Natural killer cell treated with Interleukin-12 subunit alpha and Interleukin-12 subunit beta and Interleukin-15 and Interleukin-18, amount 100 ng/mL, for 72 hours (primary cell): ENCODE measurements around the gene PXYLP1. TPM values are rescaled to one million over a fixed set of nuclear protein-coding genes. Genes with fewer than 3 reads are reported as not detected.

Source experiments
- ATAC-seq, 2 donors: fragments of 150-1000 bp; cut with Tn5 transposase in 1 of 2; sonication (Bioruptor Pico), chemical (Tn5 transposase) in 1 of 2; 2 replicates each; pipeline ENCODE4 v1.10.0; 2021
- DNase-seq: peaks from one replicate; pipeline ENCODE4 v3.0.0; 2022; ENCODE audit warnings: low spot score
- H3K27ac Mint-ChIP-seq, 2 donors: 1 replicate in 1 of 2; 2 replicates in 1 of 2; pipeline ENCODE4 v1.8.0; 2022; ENCODE audit warnings: mixed read lengths in 2 of 2, mild to moderate bottlenecking in 1 of 2, moderate library complexity in 1 of 2
- H3K27me3 Mint-ChIP-seq, 2 donors: 1 replicate in 1 of 2; 2 replicates in 1 of 2; pipeline ENCODE4 v1.8.0; 2022; ENCODE audit warnings: mixed read lengths in 2 of 2
- H3K36me3 Mint-ChIP-seq: one replicate; pipeline ENCODE4 v1.8.0; 2022; ENCODE audit warnings: mixed read lengths
- H3K4me1 Mint-ChIP-seq, 2 donors: 1 replicate in 1 of 2; 2 replicates in 1 of 2; pipeline ENCODE4 v1.8.0; 2022; ENCODE audit warnings: low read depth in 2 of 2, mixed read lengths in 2 of 2, mild to moderate bottlenecking in 1 of 2
- H3K4me3 Mint-ChIP-seq: one replicate; pipeline ENCODE4 v1.8.0; 2022; ENCODE audit warnings: mixed read lengths
- H3K9me3 Mint-ChIP-seq: 2 replicates; pipeline ENCODE4 v1.8.0; 2022; ENCODE audit warnings: mixed read lengths
- total RNA-seq, 2 donors: library from RNA; stranded (reverse); gene quantifications; one replicate each; pipeline ENCODE4 v1.2.3, GENCODE V29; 2022

The PXYLP1 gene
- total RNA-seq, 2 donors from 2014 or later: 6.3 to 15.2 TPM

DNA sequence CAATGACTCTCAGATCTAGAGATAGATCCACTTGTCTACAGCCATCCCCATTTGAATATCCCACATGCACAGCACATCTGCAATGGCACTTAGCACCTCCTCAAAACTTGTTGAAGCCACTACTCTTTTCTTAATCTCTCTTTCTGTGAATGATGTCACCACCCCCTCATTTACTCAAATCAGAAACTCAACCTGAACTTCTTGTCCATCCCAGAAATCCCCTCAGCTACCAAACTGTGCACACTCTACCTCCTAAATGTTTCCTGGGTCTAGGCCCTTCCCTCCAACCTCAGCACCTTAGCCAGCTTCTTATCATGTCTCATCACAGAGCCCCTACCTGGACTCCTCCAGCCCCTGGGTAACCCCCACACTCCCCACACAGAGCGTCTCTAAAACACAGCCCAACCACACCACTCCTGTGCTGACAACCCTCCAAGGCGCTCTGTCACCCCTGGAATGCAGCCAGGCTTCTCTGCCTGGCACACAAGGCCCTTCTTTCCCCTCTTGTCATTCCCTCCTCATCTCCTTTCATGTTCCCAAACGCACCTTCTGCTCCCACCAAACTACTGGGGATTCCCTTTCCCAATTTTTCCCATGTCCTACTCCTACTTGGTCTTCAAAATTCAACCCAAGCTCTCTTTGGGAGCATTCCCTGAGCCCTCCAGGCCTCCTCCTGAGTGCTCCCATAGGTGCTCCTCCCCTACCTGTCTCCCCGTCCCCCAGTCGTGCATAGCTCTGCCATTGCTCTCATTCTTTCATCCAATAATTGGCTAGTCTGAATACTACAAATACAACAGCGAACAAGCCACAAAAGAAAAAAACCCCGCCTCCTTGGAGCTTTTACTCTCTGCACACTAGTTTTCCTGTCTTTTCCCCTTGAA, 96.9 kb downstream of the PXYLP1 start:
- DNase-seq (no peak), ATAC-seq (peak; percentile 62 to 71)
- Mint-ChIP-seq H3K36me3 (no peaks in the 10 kb centered on the region), H3K9me3 (no peaks in the 10 kb centered on the region), H3K4me3 (peak overlapping the region; percentile 30), H3K27me3 (peaks cover 0 to 3% of the 10 kb centered on the region in 2 donors), H3K27ac (peak overlapping the region in 1 of 2 donors; percentile 6), H3K4me1 (peaks cover 9 to 18% of the 10 kb centered on the region in 2 donors)

DNA sequence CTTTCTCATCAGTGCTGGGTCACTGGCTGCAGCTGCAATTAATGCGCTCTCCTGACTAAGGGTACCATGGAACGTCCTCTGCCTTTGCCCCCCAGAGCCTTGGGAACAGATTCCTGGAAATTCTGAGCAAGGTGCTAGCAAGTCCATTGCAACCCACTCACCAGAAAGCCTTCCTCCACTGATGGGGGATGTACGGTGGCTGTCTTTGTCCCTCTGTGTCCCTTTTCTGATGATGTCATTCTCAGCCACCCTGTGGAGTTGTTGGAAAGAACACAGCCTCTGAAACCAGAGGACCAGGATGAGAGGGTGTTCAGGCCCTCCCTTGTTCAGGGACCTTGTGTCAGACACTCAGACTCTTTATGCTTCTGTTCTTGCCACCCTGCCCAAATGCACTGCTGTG, 98.6 kb downstream of the PXYLP1 start:
- Mint-ChIP-seq H3K36me3 (no peaks in the 10 kb centered on the region), H3K9me3 (no peaks in the 10 kb centered on the region), H3K4me1 (peaks cover 9 to 18% of the 10 kb centered on the region in 2 donors), H3K4me3 (no peak overlapping the region), H3K27me3 (peaks cover 7 to 9% of the 10 kb centered on the region in 2 donors), H3K27ac (no peak overlapping the region)
- no peak for ATAC-seq
- no peak for DNase-seq

DNA sequence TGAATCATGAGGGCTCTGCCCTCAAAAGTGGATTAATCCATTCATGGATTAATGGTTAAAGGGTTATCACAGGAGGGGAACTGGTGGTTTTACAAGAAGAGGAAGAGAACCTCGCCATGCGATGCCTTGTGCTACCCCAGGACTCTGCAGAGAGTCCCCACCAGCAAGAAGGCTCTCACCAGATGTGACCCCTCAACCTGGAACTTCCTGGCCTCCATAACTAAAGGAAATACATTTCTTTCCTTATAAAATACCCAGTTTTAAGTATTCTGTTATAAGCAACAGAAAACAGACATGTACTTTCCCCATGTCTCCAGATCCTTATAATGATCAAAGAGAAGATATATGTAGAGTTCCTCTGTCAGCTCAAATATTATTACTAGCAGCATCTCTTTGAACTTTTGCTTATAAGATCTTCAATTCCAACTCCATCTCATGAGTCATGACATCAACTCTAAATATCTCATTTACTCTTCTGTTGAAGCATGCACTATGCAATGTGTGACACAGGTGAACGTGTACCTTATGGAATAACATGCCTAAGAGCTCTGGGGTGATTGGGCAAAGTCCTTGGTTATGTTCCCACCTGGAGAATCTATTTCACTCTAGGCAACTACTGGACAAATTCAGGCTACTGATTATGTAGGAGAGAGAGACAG, 99.2 kb downstream of the PXYLP1 start:
- H3K27me3 Mint-ChIP-seq: peaks cover 7 to 9% of the 10 kb centered on the region in 2 donors
- DNase-seq (no peak), ATAC-seq (no peak)
- H3K4me1 Mint-ChIP-seq: peaks cover 9 to 18% of the 10 kb centered on the region in 2 donors
- no peaks in the 10 kb centered on the region for H3K36me3 Mint-ChIP-seq
- H3K9me3 Mint-ChIP-seq: no peaks in the 10 kb centered on the region
- H3K27ac Mint-ChIP-seq: peak overlapping the region in 1 of 2 donors; percentile 10
- no peak overlapping the region for H3K4me3 Mint-ChIP-seq

DNA sequence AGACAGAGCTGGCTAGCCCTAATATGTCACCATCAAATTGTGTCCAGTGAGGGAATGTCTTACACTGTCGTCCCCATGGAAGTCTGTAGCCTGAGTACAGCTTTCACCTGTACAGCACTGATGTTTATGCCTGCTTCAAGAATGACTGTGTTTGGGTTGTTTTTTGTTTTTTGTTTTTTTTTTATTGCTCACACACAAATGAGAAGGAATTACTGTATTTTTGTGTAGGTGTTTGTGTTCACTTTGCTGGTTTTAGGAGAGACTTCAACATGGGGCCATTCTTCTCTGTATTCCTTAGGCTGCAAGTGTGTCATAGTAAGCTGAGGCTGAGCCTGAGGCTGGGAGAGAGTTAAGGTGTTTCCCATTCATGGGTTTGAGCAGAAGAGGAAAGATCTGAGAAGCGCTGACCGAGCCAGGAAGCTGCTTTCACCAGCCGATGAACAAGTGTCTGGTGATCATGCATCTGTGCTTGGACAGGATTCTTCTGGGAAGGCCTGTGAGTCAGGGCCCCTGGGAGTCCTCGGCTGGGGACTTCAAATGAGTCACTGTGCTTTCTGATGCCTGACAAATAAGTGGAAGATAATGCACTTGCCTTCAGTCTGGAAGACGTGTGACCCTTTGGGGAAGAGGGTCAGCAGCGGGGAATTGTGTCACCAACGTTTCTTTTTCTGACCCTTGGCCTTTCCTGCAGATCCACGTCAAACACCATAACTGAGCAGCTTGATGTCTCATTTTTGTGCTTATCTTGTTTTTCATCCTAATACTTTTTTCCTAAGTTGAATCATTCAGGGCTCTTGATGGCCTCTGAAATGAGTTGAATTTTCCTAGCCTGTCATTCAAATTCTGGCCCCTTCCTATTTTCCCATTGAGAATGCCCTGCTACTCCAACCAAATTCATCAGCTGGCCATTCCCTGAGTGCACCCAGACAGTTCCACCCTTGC, 100.0 kb downstream of the PXYLP1 start:
- H3K9me3 Mint-ChIP-seq: no peaks in the 10 kb centered on the region
- H3K36me3 Mint-ChIP-seq: no peaks in the 10 kb centered on the region
- no peak for ATAC-seq
- H3K27me3 Mint-ChIP-seq: peaks cover 7 to 9% of the 10 kb centered on the region in 2 donors
- H3K4me1 Mint-ChIP-seq: peaks cover 9 to 18% of the 10 kb centered on the region in 2 donors
- no peak for DNase-seq
- peak overlapping the region in 1 of 2 donors; percentile 10 for H3K27ac Mint-ChIP-seq
- peak overlapping the region; percentile 20 for H3K4me3 Mint-ChIP-seq

DNA sequence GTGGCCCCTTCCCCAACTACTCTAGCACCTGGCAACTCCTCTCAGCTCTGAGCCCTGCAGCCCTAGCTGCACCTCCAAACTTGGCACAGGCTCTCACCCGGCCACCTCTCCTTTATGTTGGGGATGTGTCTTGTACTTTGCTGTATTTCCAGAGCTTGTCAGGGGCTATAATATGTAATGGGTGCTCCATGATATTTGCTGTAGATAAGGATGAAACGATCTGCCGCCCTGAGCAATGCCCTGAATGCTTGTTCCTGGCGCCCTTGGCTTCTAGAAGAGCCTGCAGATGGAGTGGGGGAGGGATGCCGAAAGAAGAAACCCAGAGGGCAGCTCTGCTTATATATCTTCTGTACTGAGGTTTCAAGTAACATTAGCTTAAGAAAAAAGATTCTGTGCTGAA, 100.8 kb downstream of the PXYLP1 start:
- Mint-ChIP-seq H3K4me3 (no peak overlapping the region), H3K27me3 (peaks cover 7 to 9% of the 10 kb centered on the region in 2 donors), H3K27ac (no peak overlapping the region), H3K9me3 (no peaks in the 10 kb centered on the region), H3K36me3 (no peaks in the 10 kb centered on the region), H3K4me1 (peaks cover 9 to 18% of the 10 kb centered on the region in 2 donors)
- ATAC-seq: no peak
- no peak for DNase-seq

DNA sequence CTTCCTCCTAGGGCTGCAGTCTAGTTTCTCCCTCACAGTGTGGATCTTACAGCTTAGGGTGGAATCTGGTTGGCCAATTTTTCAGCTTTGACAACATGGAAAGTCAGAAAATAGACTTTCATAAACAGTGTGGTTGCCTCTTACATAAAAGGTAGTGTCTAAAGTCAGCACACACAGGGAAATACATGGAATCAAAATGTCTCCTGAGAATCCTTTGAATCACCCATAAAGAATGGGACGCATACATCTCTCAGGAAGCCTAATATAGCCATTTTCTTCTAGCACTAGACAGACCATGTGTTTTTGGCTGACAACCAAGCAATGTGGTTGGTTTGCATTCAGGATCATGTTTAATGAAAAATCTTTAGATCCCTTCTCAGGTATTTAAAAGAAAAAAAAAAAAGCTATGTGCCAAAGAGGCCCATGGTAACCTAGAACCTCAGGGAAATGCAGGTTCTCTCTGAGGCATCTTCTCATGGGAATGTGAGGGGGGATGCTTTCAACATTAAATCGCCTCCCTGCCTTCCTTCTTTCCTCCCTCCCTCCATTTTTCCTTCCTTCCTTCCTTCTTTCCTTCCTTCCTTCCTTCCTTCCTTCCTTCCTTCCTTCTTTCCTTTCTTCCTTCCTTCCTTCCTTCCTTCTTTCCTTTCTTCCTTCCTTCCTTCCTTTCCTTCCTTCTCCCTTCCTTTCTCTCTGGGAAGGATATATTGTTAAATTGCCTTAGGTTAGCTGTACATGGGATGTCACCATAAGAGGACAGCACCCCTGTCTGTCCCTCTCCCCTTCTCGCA, 102.4 kb downstream of the PXYLP1 start:
- no peaks in the 10 kb centered on the region for H3K36me3 Mint-ChIP-seq
- peaks cover 0 to 7% of the 10 kb centered on the region in 2 donors for H3K4me1 Mint-ChIP-seq
- H3K9me3 Mint-ChIP-seq: no peaks in the 10 kb centered on the region
- no peak overlapping the region for H3K27ac Mint-ChIP-seq
- ATAC-seq: no peak
- peaks cover 4 to 19% of the 10 kb centered on the region in 2 donors for H3K27me3 Mint-ChIP-seq
- H3K4me3 Mint-ChIP-seq: no peak overlapping the region
- no peak for DNase-seq

DNA sequence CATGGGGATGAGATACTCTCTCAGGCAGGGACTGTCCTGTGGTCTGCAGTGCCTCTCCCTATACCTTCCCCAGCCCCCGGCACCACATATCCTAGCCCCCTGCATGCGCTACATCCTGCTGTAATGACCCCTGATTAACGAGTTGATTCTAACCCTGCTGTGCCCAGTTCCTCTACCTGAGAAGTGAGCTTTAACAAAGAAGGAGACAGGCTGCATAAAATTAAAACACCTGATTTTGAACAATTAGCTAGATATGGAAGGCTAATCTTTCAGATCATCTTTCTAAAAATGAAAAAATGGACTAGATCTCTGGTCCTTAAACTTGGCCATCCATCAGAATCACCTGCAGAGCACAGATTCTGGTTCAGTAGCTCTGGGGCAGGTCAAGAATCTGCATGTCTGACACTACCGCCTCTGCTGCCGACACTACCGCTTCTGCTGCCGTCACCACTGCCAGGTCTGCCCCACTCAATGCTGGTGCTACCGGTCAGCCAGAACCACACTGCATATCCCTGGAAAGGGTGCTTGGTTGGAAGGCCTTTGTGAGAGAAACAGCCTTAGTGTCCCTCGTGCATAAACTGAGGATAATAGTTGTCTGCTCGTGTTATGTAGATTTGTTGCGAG, 103.1 kb downstream of the PXYLP1 start:
- Mint-ChIP-seq H3K4me3 (no peak overlapping the region), H3K9me3 (no peaks in the 10 kb centered on the region), H3K4me1 (peaks cover 0 to 7% of the 10 kb centered on the region in 2 donors), H3K27me3 (peaks cover 8 to 26% of the 10 kb centered on the region in 2 donors), H3K36me3 (no peaks in the 10 kb centered on the region), H3K27ac (peak overlapping the region in 1 of 2 donors; percentile 1)
- no peak for ATAC-seq
- DNase-seq: no peak

DNA sequence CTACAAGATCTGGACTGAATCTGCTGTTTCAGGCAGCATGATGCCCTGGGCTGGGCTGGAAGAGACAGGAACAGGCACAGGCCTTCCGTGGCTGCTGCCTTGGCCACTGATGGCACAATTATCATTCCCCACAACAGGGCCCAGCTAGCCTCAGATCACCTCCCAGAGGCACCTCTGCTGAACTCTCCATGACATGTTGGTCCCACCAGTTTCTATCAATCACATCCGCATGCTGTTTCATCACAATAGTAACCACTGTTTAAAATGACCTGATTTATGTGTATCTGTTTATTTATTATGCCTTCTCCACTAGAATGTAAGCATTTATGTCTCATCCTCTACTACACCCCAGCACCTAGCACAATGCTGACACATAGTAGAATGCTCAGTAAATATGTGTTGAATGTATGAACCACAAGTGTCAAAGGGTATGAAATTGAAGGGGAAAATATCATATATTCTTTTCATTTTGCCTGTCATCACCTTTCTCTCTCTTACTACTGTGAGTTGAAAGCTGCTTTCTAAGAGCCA, 104.0 kb downstream of the PXYLP1 start:
- H3K4me1 Mint-ChIP-seq: peaks cover 0 to 7% of the 10 kb centered on the region in 2 donors
- no peaks in the 10 kb centered on the region for H3K36me3 Mint-ChIP-seq
- no peak for ATAC-seq
- no peak for DNase-seq
- H3K4me3 Mint-ChIP-seq: no peak overlapping the region
- H3K9me3 Mint-ChIP-seq: no peaks in the 10 kb centered on the region
- H3K27ac Mint-ChIP-seq: no peak overlapping the region
- H3K27me3 Mint-ChIP-seq: peaks cover 8 to 30% of the 10 kb centered on the region in 2 donors

DNA sequence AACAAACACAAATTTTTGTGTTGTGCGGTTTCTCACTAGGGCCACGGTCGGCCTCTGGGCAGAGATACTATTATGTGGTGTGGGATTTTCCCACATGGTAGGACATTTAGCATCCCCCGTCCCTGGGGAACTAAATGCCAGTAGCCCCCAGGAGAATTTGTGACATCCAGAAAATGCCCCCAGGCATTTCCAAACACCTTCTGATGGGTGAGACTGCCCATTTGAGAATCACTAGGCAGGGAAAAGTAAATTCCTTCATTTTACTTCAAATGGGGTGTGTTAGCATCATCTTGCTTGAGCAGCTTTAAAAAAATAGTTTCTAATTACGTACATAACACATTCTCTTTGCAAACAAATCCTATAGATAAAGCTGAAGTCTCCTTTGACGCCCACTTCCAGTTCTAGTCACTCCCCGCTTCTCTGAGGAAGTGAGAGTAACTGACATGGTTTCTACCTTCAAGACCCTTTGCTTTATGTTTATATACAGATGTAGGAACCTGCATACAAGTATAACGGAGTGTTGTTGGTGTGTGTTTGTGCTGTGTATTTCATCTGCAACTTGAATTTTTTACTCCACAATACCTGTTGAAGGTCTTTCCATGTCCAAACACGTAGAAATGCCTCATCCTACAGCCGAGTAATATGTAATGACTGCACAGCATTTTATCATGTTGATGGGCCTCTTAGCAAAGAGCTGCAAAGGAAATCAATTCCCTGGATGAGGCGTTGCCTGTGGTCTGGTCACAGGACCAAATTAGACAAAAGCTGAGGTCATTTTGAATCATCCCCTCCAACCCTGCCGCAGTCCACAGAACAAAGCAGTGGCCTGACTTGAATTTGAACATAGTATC, 105.3 kb downstream of the PXYLP1 start:
- ATAC-seq: no peak
- Mint-ChIP-seq H3K4me3 (no peak overlapping the region), H3K27ac (no peak overlapping the region), H3K36me3 (no peaks in the 10 kb centered on the region), H3K9me3 (no peaks in the 10 kb centered on the region), H3K4me1 (no peaks in the 10 kb centered on the region), H3K27me3 (peaks cover 15 to 40% of the 10 kb centered on the region in 2 donors)
- no peak for DNase-seq

DNA sequence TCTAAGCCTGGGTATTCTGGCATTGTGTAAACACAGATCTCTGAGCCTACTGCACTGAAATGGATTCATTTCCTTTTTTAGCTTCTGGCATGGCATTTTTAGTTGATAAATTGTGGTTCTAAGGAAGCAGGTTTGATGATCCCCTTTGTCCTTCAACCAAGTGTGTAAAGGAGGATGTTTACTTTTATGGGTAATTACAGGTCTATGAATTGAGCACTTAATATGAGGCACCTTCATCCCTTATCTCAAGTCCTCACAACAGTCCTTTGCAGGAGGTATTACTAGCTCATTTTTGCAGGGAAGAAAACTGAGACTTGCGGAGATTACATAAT, 105.9 kb downstream of the PXYLP1 start:
- DNase-seq (no peak), ATAC-seq (no peak)
- Mint-ChIP-seq H3K4me3 (no peak overlapping the region), H3K27me3 (peaks cover 15 to 42% of the 10 kb centered on the region in 2 donors), H3K27ac (no peak overlapping the region), H3K9me3 (no peaks in the 10 kb centered on the region), H3K4me1 (no peaks in the 10 kb centered on the region), H3K36me3 (no peaks in the 10 kb centered on the region)

DNA sequence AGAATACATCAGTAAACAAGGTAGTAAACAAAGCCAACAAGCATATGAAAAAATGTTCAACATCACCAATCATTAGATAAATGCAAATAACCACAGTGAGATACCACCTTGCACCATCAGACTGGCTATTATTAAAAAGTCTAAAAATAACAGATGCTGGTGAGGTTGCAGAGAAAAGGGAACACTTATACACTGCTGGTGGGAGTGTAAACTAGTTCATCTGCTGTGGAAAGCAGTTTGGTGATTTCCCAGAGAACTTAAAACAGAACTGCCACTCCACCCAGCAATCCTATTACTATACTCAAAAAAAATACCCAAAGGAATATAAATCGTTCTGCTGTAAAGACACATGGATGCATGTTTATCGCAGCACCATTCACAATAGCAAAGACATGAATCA, 106.4 kb downstream of the PXYLP1 start:
- Mint-ChIP-seq H3K27ac (no peak overlapping the region), H3K9me3 (no peaks in the 10 kb centered on the region), H3K27me3 (peaks cover 15 to 42% of the 10 kb centered on the region in 2 donors), H3K4me1 (no peaks in the 10 kb centered on the region), H3K36me3 (no peaks in the 10 kb centered on the region), H3K4me3 (no peak overlapping the region)
- no peak for DNase-seq
- no peak for ATAC-seq

DNA sequence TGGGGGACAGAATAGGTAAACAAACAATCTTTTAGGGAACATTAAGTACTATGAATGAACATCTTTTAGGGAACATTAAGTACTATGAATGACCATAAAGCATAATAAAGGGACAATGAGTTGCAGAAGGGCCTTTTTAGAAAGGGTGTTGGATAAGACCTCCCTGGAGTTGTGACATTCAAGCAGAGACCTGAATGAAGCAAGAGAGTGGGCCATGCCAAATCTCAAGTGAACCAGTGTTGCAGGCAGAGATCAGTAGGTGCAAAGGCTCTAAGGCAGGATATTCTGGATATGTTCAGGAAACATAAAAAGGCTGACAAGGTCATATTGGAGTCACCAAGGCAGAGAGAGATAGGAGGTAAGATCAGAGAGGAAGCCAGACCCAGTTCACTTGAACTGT, 107.3 kb downstream of the PXYLP1 start:
- Mint-ChIP-seq H3K27me3 (peaks cover 18 to 42% of the 10 kb centered on the region in 2 donors), H3K36me3 (no peaks in the 10 kb centered on the region), H3K4me3 (no peak overlapping the region), H3K27ac (no peak overlapping the region), H3K9me3 (no peaks in the 10 kb centered on the region), H3K4me1 (no peaks in the 10 kb centered on the region)
- ATAC-seq: no peak
- DNase-seq: no peak
